Measurements from ENCODE around the gene COL4A3.

Gene COL4A3

DNA sequence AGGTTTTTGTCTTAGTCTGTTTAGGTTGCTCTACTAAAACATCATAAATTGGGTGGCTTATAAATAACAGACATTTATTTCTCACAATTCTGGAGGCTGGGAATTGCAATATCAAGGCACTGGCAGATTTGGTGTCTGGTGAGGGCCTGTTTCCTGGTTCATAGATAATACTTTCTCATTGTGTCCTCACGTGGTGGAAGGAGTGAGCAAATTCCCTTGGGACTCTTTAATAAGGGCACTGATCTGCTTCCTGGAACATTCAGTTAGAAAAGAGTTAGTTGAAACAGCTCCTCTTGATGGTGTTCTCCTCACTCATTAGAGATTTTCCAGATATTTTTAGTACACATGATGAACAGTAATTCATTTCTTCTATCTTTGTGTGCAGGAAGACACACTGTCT is 22.3 kb downstream of the COL4A3 start:
- TF ChIP-seq, protein P1, sequence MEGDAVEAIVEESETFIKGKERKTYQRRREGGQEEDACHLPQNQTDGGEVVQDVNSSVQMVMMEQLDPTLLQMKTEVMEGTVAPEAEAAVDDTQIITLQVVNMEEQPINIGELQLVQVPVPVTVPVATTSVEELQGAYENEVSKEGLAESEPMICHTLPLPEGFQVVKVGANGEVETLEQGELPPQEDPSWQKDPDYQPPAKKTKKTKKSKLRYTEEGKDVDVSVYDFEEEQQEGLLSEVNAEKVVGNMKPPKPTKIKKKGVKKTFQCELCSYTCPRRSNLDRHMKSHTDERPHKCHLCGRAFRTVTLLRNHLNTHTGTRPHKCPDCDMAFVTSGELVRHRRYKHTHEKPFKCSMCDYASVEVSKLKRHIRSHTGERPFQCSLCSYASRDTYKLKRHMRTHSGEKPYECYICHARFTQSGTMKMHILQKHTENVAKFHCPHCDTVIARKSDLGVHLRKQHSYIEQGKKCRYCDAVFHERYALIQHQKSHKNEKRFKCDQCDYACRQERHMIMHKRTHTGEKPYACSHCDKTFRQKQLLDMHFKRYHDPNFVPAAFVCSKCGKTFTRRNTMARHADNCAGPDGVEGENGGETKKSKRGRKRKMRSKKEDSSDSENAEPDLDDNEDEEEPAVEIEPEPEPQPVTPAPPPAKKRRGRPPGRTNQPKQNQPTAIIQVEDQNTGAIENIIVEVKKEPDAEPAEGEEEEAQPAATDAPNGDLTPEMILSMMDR (conservative IDR thresholded peaks at IDR 0.05; ENCODE audit: low read length) = no peak
- no peak overlapping the region for H3K4me3 ChIP-seq (ENCODE audit: low read length)
- no peak for DNase-seq (ENCODE audit: low read depth)

DNA sequence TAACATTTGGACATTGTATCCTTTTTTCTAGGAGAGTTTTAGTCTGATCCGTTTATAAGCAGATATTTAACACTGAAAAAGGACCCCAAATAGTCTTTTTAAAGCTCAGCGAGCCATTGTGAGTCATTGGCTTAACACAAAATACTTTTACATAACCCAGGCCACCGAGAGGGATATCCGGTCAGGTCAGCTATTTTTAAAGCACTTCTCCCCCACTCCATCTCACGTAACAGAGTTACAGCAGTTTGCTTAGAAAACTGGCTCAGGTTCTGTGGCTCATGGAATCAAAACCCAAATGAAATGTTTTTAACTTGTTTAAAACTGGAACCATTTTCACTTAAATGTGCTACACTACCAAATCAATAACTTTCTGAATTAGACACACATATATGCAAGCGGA is 23.9 kb downstream of the COL4A3 start:
- DNase-seq (ENCODE audit: low read depth) = peak; percentile 27
- no peak overlapping the region for H3K4me3 ChIP-seq (ENCODE audit: low read length)
- TF ChIP-seq, protein P1 (conservative IDR thresholded peaks at IDR 0.05; ENCODE audit: low read length) = no peak

DNA sequence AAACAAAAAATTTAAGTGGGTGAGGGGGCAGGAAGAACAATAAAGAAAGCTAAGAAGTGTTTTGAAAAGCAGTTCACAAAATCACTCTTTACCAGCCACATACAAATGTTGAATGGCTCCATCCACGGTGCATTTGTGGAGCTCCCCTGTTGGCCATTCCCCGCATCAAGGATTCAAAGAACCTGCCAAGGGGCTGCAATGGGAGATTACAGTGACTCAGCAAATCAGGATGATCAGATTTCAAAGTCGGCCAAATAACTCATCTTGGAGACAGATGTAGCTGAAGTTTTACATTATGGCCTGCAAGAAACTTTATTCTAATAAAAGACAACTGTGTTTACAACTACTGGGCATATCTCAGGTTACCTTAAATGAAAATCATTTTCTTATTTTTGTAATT is 26.9 kb downstream of the COL4A3 start:
- H3K4me3 ChIP-seq (ENCODE audit: low read length) = no peak overlapping the region
- TF ChIP-seq, protein P1 (conservative IDR thresholded peaks at IDR 0.05; ENCODE audit: low read length) = no peak
- peak; percentile 6 for DNase-seq (ENCODE audit: low read depth)

DNA sequence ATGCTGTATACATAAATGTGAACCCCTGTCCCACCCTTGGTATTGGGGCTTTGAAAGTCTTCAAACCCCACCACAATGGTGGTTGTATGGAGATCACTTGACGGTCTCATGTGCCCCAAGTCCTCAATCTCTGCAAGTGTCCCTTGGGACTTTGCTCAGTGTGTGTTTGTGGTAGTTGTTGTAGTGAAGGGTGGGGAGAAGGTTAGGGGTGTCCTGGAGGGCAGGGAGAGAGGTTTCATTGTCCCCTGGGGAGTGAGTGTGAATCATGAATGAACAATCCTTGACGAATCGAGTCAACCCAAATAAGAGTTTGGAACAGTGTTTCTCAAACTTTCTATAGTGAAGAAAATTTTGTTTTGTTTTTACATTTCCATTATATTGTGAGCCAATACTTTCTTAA is 28.1 kb downstream of the COL4A3 start:
- H3K4me3 ChIP-seq (ENCODE audit: low read length) = no peak overlapping the region
- DNase-seq (ENCODE audit: low read depth) = no peak
- TF ChIP-seq, protein P1 (conservative IDR thresholded peaks at IDR 0.05; ENCODE audit: low read length) = no peak

DNA sequence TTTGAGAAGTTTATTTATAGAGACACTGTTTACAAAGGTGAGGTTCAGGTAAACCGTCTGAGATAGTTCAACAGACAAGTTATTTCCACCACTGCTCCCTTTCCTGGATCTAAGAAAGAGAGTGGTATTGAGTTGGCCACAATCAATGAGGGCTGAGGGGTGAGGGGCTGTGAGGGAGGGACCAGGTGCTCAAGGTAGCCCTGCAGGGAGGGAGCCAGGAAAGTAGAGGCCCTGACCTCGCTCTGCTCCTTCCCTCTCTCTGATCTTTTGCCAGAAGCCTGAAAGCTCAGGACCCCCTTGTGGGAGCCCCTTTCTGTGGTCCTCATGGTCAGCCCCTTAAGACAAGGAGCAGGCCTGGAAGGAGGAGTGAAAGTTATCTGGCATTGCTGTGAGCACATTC is 29.8 kb downstream of the COL4A3 start:
- TF ChIP-seq, protein P1 (conservative IDR thresholded peaks at IDR 0.05; ENCODE audit: low read length) = no peak
- H3K4me3 ChIP-seq (ENCODE audit: low read length) = no peak overlapping the region
- DNase-seq (ENCODE audit: low read depth) = no peak

DNA sequence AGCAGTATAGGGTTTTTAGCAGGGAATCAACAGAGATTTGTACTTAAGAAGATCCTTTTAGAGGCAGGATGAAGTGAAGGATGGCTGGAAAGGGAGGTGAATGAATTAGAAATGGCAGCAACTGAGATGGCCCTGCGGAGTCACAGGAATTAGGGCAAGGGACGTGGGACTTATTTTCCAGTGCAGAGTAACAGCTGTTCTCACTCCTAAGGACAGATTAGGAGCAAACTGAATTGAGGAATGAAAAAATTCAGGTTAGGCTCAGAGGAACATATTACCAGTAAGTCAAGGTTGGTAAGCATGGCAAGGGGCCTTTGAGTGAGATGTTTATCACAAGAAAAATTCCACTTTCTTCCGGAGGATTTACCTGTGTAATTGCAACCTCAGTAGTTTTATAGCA is 34.4 kb downstream of the COL4A3 start:
- TF ChIP-seq, protein P1 (conservative IDR thresholded peaks at IDR 0.05; ENCODE audit: low read length) = no peak

DNA sequence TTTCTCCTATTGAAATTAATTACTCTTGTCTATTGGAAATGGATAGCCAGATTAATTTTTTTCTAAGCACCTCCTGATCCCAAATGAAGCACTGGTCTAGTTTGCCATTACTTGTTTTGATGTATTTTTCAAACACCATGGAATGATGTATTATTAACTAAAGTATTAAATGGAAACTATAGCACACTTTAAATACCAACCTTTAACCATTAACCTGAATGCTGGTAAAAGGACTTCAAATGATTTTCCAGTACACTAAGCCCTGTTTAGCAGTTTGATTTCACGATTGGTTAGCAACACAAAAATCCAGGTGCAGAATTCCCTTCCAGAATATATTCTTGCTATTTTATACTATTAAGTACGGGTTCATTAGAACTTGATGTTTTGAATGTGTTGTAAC is 37.3 kb downstream of the COL4A3 start:
- TF ChIP-seq, protein P1 (conservative IDR thresholded peaks at IDR 0.05; ENCODE audit: low read length) = no peak
- H3K4me3 ChIP-seq (ENCODE audit: low read length) = no peak overlapping the region
- DNase-seq (ENCODE audit: low read depth) = no peak

More for the DNA sequence above, 34.4 kb downstream of the COL4A3 start:
- no peak for DNase-seq (ENCODE audit: low read depth)
- H3K4me3 ChIP-seq (ENCODE audit: low read length) = no peak overlapping the region

All from AG10803 (cell line).